SK-N-SH treated with all-trans-retinoic acid at 6 μM for 48 hours (cell line): ENCODE data around the gene CBFA2T3.

ENCODE experiments used
- ATAC-seq: fragments of 200-7000 bp; cut with Tn5 transposase; 3 replicates; pipeline ENCODE4 v1.9.1; 2020; ENCODE audit warnings: mild to moderate bottlenecking, moderate library complexity
- ARNTL ChIP-seq: fragments of 450-650 bp; formaldehyde crosslinking; IDR thresholded peaks from 2 replicates; pipeline ENCODE4 v1.5.0; 2020; ENCODE audit warnings: low read depth, mild to moderate bottlenecking, moderate library complexity, borderline replicate concordance
- BACH2 ChIP-seq: fragments of 250-450 bp; sonication (Bioruptor Pico); IDR thresholded peaks from 2 replicates; pipeline ENCODE4 v1.9.0; 2021; ENCODE audit warnings: mild to moderate bottlenecking, borderline replicate concordance
- CSDC2 ChIP-seq: fragments of 250-450 bp; sonication (Bioruptor Pico); IDR thresholded peaks from 2 replicates; pipeline ENCODE4 v1.5.0; 2020; ENCODE audit warnings: mild to moderate bottlenecking, moderate library complexity
- ESRRG ChIP-seq: fragments of 250-450 bp; sonication (Bioruptor Pico); IDR thresholded peaks from 2 replicates; pipeline ENCODE4 v1.6.1; 2021; ENCODE audit warnings: mild to moderate bottlenecking
- GLIS3 ChIP-seq: fragments of 250-450 bp; sonication (Bioruptor Pico); IDR thresholded peaks from 2 replicates; pipeline ENCODE4 v1.5.0; 2020; ENCODE audit warnings: mild to moderate bottlenecking, moderate library complexity
- ISL1 ChIP-seq: fragments of 250-450 bp; sonication (Bioruptor Pico); IDR thresholded peaks from 2 replicates; pipeline ENCODE4 v2.1.2; 2022; ENCODE audit warnings: mild to moderate bottlenecking, moderate library complexity
- OSR1 ChIP-seq: fragments of 250-450 bp; sonication (Bioruptor Pico); IDR thresholded peaks from 2 replicates; pipeline ENCODE4 v1.8.0; 2022; ENCODE audit warnings: moderate library complexity, mild to moderate bottlenecking, inconsistent platforms
- PPARA ChIP-seq: fragments of 250-450 bp; sonication (Bioruptor Pico); IDR thresholded peaks from 2 replicates; pipeline ENCODE4 v1.5.0; 2020; ENCODE audit warnings: mild to moderate bottlenecking, borderline replicate concordance
- RARB ChIP-seq: fragments of 250-450 bp; sonication (Bioruptor Pico); IDR thresholded peaks from 2 replicates; pipeline ENCODE4 v1.8.0; 2021; ENCODE audit warnings: mild to moderate bottlenecking, moderate library complexity
- SNAI2 ChIP-seq: fragments of 250-450 bp; sonication (Bioruptor Pico); IDR thresholded peaks from 2 replicates; pipeline ENCODE4 v1.5.0; 2020; ENCODE audit warnings: mild to moderate bottlenecking, moderate library complexity
- TCF4 ChIP-seq: fragments of 250-450 bp; sonication (Bioruptor Pico); IDR thresholded peaks from 2 replicates; pipeline ENCODE4 v1.8.0; 2021; ENCODE audit warnings: mild to moderate bottlenecking, moderate library complexity, borderline replicate concordance
- ZC3H10 ChIP-seq: fragments of 250-450 bp; sonication (Bioruptor Pico); IDR thresholded peaks from 2 replicates; pipeline ENCODE4 v1.5.1; 2021; ENCODE audit warnings: mild to moderate bottlenecking, moderate library complexity
- ZFP3 ChIP-seq: fragments of 250-450 bp; sonication (Bioruptor Pico); IDR thresholded peaks from 2 replicates; pipeline ENCODE4 v1.5.0; 2020; ENCODE audit warnings: mild to moderate bottlenecking, moderate library complexity
- ZFP30 ChIP-seq: fragments of 450-650 bp; formaldehyde crosslinking; IDR thresholded peaks from 2 replicates; pipeline ENCODE4 v1.5.0; 2022; ENCODE audit warnings: mild to moderate bottlenecking, moderate library complexity
- ZNF565 ChIP-seq: fragments of 450-650 bp; formaldehyde crosslinking; conservative IDR thresholded peaks from 2 replicates; pipeline ENCODE4 v1.5.0; 2020; ENCODE audit warnings: low read depth, mild to moderate bottlenecking, moderate library complexity
- ZNF70 ChIP-seq: fragments of 450-650 bp; formaldehyde crosslinking; IDR thresholded peaks from 2 replicates; pipeline ENCODE4 v1.5.0; 2020; ENCODE audit warnings: mild to moderate bottlenecking, moderate library complexity
- ZNF8 ChIP-seq: fragments of 450-650 bp; formaldehyde crosslinking; IDR thresholded peaks from 2 replicates; pipeline ENCODE4 v1.5.0; 2020; ENCODE audit warnings: mild to moderate bottlenecking, moderate library complexity
- TF ChIP-seq, protein P1 (sequence below): fragments of 250-450 bp; sonication (Bioruptor Pico); IDR thresholded peaks from 2 replicates; pipeline ENCODE4 v1.8.0; 2020; ENCODE audit warnings: mild to moderate bottlenecking, moderate library complexity, borderline replicate concordance
- TF ChIP-seq, protein P2 (sequence below): fragments of 250-450 bp; sonication (Bioruptor Pico); IDR thresholded peaks from 2 replicates; pipeline ENCODE4 v1.8.0; 2021; ENCODE audit warnings: low read depth, mild to moderate bottlenecking, moderate library complexity, borderline replicate concordance
- TF ChIP-seq, protein P3 (sequence below): fragments of 250-450 bp; sonication (Bioruptor Pico); IDR thresholded peaks from 2 replicates; pipeline ENCODE4 v1.5.0; 2020; ENCODE audit warnings: mild to moderate bottlenecking, moderate library complexity
- TF ChIP-seq, protein P4 (sequence below): fragments of 250-450 bp; sonication (Bioruptor Pico); IDR thresholded peaks from 2 replicates; pipeline ENCODE4 v1.5.1; 2020; ENCODE audit warnings: low read depth, mild to moderate bottlenecking, moderate library complexity
- TF ChIP-seq, protein P5 (sequence below): fragments of 250-450 bp; sonication (Bioruptor Pico); IDR thresholded peaks from 2 replicates; pipeline ENCODE4 v1.5.1; 2021; ENCODE audit warnings: mild to moderate bottlenecking, moderate library complexity

Gene CBFA2T3

DNA sequence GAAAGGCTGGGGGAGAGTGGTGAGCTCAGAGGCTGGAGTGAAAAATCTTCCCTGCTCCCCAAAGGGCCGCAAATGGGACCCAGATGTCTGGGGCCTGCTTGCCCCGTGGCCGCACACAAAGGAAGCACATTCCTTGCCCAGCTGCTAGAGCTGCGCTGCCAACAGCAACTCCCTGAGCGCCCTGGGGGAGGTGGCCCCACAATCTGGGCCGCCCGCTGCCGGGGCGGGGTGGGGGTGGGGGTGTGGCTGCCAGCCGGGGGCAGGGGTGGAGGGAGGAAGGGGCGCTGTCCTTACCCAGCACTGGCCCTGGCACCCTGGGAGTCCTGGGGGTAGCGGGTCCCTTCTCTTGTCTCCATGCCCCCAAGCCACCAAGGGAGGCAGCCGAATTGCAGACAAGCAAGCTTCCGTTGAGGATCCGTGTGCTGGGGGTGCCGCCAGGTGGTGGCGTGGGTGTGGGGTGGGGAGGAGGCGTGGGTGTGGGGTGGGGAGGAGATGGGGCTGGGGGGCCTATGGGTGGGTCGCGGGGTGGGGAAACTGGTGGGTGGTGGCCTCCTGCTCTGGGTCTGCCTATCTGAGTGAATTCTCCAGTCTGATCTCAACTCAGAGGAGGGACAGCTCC, 62.1 kb downstream of the CBFA2T3 start:
- TF ChIP-seq RARB (CRISPR knock-in tag) (no peak), ZFP30 (CRISPR knock-in tag) (no peak), OSR1 (no peak), CSDC2 (CRISPR knock-in tag) (no peak), PPARA (no peak), SNAI2 (no peak), ZNF70 (CRISPR knock-in tag) (no peak), TCF4 (no peak), ZNF8 (CRISPR knock-in tag) (no peak), ISL1 (CRISPR knock-in tag) (no peak), ZC3H10 (CRISPR knock-in tag) (no peak)
- TF ChIP-seq, protein P1, sequence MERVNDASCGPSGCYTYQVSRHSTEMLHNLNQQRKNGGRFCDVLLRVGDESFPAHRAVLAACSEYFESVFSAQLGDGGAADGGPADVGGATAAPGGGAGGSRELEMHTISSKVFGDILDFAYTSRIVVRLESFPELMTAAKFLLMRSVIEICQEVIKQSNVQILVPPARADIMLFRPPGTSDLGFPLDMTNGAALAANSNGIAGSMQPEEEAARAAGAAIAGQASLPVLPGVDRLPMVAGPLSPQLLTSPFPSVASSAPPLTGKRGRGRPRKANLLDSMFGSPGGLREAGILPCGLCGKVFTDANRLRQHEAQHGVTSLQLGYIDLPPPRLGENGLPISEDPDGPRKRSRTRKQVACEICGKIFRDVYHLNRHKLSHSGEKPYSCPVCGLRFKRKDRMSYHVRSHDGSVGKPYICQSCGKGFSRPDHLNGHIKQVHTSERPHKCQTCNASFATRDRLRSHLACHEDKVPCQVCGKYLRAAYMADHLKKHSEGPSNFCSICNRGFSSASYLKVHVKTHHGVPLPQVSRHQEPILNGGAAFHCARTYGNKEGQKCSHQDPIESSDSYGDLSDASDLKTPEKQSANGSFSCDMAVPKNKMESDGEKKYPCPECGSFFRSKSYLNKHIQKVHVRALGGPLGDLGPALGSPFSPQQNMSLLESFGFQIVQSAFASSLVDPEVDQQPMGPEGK: no peak
- TF ChIP-seq, protein P2, sequence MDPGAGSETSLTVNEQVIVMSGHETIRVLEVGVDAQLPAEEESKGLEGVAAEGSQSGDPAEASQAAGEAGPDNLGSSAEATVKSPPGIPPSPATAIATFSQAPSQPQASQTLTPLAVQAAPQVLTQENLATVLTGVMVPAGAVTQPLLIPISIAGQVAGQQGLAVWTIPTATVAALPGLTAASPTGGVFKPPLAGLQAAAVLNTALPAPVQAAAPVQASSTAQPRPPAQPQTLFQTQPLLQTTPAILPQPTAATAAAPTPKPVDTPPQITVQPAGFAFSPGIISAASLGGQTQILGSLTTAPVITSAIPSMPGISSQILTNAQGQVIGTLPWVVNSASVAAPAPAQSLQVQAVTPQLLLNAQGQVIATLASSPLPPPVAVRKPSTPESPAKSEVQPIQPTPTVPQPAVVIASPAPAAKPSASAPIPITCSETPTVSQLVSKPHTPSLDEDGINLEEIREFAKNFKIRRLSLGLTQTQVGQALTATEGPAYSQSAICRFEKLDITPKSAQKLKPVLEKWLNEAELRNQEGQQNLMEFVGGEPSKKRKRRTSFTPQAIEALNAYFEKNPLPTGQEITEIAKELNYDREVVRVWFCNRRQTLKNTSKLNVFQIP: no peak
- TF ChIP-seq, protein P3, sequence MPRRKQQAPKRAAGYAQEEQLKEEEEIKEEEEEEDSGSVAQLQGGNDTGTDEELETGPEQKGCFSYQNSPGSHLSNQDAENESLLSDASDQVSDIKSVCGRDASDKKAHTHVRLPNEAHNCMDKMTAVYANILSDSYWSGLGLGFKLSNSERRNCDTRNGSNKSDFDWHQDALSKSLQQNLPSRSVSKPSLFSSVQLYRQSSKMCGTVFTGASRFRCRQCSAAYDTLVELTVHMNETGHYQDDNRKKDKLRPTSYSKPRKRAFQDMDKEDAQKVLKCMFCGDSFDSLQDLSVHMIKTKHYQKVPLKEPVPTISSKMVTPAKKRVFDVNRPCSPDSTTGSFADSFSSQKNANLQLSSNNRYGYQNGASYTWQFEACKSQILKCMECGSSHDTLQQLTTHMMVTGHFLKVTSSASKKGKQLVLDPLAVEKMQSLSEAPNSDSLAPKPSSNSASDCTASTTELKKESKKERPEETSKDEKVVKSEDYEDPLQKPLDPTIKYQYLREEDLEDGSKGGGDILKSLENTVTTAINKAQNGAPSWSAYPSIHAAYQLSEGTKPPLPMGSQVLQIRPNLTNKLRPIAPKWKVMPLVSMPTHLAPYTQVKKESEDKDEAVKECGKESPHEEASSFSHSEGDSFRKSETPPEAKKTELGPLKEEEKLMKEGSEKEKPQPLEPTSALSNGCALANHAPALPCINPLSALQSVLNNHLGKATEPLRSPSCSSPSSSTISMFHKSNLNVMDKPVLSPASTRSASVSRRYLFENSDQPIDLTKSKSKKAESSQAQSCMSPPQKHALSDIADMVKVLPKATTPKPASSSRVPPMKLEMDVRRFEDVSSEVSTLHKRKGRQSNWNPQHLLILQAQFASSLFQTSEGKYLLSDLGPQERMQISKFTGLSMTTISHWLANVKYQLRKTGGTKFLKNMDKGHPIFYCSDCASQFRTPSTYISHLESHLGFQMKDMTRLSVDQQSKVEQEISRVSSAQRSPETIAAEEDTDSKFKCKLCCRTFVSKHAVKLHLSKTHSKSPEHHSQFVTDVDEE (CRISPR knock-in tag): no peak
- TF ChIP-seq, protein P4, sequence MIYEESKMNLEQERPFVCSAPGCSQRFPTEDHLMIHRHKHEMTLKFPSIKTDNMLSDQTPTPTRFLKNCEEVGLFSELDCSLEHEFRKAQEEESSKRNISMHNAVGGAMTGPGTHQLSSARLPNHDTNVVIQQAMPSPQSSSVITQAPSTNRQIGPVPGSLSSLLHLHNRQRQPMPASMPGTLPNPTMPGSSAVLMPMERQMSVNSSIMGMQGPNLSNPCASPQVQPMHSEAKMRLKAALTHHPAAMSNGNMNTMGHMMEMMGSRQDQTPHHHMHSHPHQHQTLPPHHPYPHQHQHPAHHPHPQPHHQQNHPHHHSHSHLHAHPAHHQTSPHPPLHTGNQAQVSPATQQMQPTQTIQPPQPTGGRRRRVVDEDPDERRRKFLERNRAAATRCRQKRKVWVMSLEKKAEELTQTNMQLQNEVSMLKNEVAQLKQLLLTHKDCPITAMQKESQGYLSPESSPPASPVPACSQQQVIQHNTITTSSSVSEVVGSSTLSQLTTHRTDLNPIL: no peak
- TF ChIP-seq, protein P5, sequence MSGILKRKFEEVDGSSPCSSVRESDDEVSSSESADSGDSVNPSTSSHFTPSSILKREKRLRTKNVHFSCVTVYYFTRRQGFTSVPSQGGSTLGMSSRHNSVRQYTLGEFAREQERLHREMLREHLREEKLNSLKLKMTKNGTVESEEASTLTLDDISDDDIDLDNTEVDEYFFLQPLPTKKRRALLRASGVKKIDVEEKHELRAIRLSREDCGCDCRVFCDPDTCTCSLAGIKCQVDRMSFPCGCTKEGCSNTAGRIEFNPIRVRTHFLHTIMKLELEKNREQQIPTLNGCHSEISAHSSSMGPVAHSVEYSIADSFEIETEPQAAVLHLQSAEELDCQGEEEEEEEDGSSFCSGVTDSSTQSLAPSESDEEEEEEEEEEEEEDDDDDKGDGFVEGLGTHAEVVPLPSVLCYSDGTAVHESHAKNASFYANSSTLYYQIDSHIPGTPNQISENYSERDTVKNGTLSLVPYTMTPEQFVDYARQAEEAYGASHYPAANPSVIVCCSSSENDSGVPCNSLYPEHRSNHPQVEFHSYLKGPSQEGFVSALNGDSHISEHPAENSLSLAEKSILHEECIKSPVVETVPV (CRISPR knock-in tag): no peak
- ATAC-seq: peak; percentile 82

DNA sequence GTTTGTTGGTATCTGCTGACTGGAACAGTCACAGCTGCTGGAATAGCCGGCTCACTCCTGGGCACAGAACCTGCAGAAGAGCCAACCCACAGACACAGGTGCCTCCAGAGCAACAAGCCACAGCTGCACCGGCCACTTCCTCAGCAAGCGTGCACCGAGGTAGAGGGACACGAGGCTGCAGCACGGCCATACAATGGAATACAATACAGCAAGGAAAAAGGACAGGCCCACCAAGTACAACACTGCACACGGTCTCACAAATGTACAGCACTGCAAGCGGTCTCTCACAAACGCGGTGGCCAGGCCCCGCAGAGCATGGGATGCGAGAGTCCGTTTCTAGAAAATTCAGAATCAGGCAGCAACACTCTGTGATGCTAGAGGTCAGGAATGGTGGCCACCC, 63.1 kb downstream of the CBFA2T3 start:
- no peak for ATAC-seq
- TF ChIP-seq, protein P4: no peak
- no peak for TF ChIP-seq ZFP3 (CRISPR knock-in tag)
- no peak for TF ChIP-seq ZC3H10 (CRISPR knock-in tag)
- no peak for TF ChIP-seq PPARA
- no peak for TF ChIP-seq CSDC2 (CRISPR knock-in tag)
- TF ChIP-seq ARNTL (CRISPR knock-in tag): no peak
- TF ChIP-seq ISL1 (CRISPR knock-in tag): no peak
- no peak for TF ChIP-seq BACH2 (CRISPR knock-in tag)
- TF ChIP-seq, protein P3 (CRISPR knock-in tag): no peak
- TF ChIP-seq ZNF565 (CRISPR knock-in tag): no peak
- no peak for TF ChIP-seq GLIS3 (CRISPR knock-in tag)
- TF ChIP-seq, protein P2: no peak
- TF ChIP-seq ZFP30 (CRISPR knock-in tag): no peak
- TF ChIP-seq, protein P1: no peak
- no peak for TF ChIP-seq ESRRG (CRISPR knock-in tag)
